ENCODE results near the gene CHST6. TPM values are rescaled to one million over a fixed set of nuclear protein-coding genes. Genes with fewer than 3 reads are reported as not detected.

Gene CHST6
- total and polyA plus RNA-seq, 9 of the 15 experiments (the other 6 are each of a cell fraction or from before 2014, with no cell fraction given) = 0.01 to 0.05 (median 0.02) TPM; not detected in 6

DNA sequence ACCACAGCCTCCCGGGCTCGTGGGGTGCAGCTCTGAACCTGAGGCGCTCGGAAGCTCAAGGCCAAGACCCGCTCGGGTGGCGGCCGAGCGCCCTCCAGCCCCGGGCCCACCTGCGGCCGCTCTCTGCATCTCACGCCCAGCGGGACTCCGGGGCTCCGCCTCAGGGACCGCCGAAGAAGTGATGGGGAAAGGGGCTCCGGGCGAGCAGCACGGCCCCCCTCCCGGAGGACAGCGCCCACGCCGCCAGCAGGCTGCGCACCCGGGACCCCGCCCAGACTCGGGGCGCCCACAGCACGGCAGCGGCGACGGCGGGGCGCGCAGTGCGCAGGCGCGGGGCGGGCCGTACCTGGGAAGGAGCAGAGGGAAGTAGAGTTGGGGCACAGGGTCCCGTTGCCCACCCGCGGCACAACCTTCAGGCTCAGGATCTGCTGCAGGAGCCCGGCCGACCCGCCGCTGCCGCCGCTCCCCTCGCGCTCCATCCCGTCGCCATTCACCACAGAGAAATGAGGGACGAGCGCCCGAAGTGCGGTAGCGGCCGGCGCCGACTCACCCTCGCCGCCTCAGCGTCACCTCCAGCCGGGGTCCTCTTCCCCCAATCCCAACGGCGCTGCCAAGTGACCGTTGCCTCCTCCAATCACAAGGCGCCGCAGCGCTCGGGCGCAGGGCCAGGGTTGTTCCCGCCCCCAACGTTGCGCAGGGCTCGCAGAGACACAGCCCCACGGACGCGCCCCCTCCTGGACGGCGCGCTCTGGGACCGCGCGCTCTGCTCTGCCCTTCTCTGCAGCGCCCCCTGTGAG is 30.9 kb downstream of the CHST6 start, which contains the start of gene TMEM170A (continued):
- TF ChIP-seq, protein P1, sequence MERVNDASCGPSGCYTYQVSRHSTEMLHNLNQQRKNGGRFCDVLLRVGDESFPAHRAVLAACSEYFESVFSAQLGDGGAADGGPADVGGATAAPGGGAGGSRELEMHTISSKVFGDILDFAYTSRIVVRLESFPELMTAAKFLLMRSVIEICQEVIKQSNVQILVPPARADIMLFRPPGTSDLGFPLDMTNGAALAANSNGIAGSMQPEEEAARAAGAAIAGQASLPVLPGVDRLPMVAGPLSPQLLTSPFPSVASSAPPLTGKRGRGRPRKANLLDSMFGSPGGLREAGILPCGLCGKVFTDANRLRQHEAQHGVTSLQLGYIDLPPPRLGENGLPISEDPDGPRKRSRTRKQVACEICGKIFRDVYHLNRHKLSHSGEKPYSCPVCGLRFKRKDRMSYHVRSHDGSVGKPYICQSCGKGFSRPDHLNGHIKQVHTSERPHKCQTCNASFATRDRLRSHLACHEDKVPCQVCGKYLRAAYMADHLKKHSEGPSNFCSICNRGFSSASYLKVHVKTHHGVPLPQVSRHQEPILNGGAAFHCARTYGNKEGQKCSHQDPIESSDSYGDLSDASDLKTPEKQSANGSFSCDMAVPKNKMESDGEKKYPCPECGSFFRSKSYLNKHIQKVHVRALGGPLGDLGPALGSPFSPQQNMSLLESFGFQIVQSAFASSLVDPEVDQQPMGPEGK (CRISPR knock-in tag; IDR thresholded peaks at IDR 0.05; ENCODE audit: borderline replicate concordance) = no peak
- TF ChIP-seq PHF20 (IDR thresholded peaks at IDR 0.05; ENCODE audit: partially characterized antibody) (peak; percentile 61), CSDE1 (IDR thresholded peaks at IDR 0.05) (no peak), RFX5 (IDR thresholded peaks at IDR 0.05; ENCODE audit: low read depth, low read length) (no peak), NR2F6 (CRISPR knock-in tag; IDR thresholded peaks at IDR 0.05) (no peak), NFE2L1 (tag; IDR thresholded peaks at IDR 0.05; ENCODE audit: borderline replicate concordance, low read depth) (no peak), SRF (CRISPR knock-in tag; IDR thresholded peaks at IDR 0.05) (no peak), ETS2 (tag; IDR thresholded peaks at IDR 0.05; ENCODE audit: borderline replicate concordance, poor library complexity, severe bottlenecking) (no peak), KDM4B (IDR thresholded peaks at IDR 0.05; ENCODE audit: borderline replicate concordance in 2 of 2, low read depth in 1 of 2) (no peak), MAFG (tag; conservative IDR thresholded peaks at IDR 0.05) (no peak), NR1H2 (CRISPR knock-in tag; IDR thresholded peaks at IDR 0.05) (no peak), TEAD2 (tag; IDR thresholded peaks at IDR 0.05) (no peak)
- TF ChIP-seq, protein P2, sequence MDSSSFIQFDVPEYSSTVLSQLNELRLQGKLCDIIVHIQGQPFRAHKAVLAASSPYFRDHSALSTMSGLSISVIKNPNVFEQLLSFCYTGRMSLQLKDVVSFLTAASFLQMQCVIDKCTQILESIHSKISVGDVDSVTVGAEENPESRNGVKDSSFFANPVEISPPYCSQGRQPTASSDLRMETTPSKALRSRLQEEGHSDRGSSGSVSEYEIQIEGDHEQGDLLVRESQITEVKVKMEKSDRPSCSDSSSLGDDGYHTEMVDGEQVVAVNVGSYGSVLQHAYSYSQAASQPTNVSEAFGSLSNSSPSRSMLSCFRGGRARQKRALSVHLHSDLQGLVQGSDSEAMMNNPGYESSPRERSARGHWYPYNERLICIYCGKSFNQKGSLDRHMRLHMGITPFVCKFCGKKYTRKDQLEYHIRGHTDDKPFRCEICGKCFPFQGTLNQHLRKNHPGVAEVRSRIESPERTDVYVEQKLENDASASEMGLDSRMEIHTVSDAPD (CRISPR knock-in tag; IDR thresholded peaks at IDR 0.05) = no peak
- TF ChIP-seq, protein P3, sequence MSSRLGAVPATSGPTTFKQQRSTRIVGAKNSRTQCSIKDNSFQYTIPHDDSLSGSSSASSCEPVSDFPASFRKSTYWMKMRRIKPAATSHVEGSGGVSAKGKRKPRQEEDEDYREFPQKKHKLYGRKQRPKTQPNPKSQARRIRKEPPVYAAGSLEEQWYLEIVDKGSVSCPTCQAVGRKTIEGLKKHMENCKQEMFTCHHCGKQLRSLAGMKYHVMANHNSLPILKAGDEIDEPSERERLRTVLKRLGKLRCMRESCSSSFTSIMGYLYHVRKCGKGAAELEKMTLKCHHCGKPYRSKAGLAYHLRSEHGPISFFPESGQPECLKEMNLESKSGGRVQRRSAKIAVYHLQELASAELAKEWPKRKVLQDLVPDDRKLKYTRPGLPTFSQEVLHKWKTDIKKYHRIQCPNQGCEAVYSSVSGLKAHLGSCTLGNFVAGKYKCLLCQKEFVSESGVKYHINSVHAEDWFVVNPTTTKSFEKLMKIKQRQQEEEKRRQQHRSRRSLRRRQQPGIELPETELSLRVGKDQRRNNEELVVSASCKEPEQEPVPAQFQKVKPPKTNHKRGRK (tag; IDR thresholded peaks at IDR 0.05) = no peak
- TF ChIP-seq, protein P4, sequence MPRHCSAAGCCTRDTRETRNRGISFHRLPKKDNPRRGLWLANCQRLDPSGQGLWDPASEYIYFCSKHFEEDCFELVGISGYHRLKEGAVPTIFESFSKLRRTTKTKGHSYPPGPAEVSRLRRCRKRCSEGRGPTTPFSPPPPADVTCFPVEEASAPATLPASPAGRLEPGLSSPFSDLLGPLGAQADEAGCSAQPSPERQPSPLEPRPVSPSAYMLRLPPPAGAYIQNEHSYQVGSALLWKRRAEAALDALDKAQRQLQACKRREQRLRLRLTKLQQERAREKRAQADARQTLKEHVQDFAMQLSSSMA (CRISPR knock-in tag; IDR thresholded peaks at IDR 0.05) = peak; percentile 49; the same call in 1 of the 2 replicates
- TF ChIP-seq, protein P5, sequence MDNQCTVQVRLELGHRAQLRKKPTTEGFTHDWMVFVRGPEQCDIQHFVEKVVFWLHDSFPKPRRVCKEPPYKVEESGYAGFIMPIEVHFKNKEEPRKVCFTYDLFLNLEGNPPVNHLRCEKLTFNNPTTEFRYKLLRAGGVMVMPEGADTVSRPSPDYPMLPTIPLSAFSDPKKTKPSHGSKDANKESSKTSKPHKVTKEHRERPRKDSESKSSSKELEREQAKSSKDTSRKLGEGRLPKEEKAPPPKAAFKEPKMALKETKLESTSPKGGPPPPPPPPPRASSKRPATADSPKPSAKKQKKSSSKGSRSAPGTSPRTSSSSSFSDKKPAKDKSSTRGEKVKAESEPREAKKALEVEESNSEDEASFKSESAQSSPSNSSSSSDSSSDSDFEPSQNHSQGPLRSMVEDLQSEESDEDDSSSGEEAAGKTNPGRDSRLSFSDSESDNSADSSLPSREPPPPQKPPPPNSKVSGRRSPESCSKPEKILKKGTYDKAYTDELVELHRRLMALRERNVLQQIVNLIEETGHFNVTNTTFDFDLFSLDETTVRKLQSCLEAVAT (IDR thresholded peaks at IDR 0.05) = peak in 1 of 2 experiments; percentile 97; a peak in 2 of 4 replicates
- TF ChIP-seq, protein P6, sequence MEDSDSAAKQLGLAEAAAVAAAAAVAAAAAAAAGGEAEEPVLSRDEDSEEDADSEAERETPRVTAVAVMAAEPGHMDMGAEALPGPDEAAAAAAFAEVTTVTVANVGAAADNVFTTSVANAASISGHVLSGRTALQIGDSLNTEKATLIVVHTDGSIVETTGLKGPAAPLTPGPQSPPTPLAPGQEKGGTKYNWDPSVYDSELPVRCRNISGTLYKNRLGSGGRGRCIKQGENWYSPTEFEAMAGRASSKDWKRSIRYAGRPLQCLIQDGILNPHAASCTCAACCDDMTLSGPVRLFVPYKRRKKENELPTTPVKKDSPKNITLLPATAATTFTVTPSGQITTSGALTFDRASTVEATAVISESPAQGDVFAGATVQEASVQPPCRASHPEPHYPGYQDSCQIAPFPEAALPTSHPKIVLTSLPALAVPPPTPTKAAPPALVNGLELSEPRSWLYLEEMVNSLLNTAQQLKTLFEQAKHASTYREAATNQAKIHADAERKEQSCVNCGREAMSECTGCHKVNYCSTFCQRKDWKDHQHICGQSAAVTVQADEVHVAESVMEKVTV (CRISPR knock-in tag; IDR thresholded peaks at IDR 0.05) = no peak; the same call in none of the 2 replicates

Measured in K562 (cell line).